ENCODE data around the gene ZNF708.
A peak's percentile ranks its signal among the peaks of the same experiment; 100 is the strongest.
"Not testable (repeated sequence)": the region's sequence is repeated elsewhere in the genome, so short reads cannot be mapped to it uniquely, and the experiment has no call there.

ZNF708 gene

DNA sequence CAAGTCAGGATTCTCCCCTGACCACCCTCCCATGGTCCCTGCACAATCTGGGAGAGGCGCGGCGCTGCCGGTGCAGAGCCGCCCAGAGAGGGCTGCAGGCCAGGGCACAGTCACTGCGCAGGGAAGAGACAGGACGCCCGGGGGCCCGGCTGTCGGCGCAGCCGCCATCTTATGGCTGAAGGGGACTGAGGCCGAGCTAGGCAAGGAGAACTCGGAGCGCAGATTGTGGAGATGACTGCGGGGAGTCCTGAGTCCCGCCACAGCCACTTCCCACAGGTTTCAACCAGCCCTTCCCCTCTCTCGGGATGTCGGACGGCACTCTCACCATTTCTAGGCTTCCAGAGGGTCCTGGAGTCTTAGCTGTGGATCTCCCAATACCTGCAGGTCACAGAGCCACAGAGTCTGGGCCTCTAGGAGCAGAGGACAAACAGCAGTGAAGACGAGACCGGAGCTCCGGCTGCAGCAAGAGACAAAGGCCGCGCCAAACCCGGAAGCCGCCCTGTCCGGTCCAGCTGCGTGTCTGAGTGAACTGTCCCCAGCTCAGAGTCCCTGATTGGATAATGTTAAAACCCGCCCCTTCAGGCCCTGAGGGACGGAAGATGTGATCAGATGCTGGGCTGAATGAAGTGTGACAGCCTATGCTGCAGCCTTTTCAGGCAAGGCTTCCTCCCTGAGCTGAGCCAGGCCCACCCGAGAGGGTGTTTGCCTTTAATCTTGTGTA lies at the start of gene ZNF708:
Gene ZNF708 (minus strand): TSS at position 526 of the 721 bp plus-strand sequence. CDS start 198 bp downstream, at position 328.
- FAIRE-seq (peak; percentile 94), DNase-seq (ENCODE audit: insufficient read length, low spot score) (peak; percentile 72)

DNA sequence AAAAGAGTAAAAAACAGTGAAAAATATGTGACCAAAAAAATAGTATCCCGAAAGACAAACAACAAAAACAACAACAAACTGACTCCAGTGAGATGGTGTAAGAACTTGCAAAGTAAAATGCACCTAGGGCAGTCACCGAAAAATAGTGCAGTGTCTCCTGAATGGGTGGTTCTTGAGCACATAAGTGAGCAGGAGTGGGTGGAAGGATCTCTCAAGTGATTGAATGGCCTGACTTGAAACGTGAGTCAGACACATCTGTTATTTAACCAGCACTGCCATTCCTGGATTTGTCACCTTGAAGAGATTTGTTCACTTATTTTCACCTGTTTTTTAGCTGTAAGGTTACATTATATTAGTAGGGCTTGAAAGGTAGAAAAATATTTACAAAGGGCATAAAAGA lies 33.1 kb upstream of the ZNF708 start:
- FAIRE-seq (no peak), DNase-seq (ENCODE audit: insufficient read length, low spot score) (no peak)

DNA sequence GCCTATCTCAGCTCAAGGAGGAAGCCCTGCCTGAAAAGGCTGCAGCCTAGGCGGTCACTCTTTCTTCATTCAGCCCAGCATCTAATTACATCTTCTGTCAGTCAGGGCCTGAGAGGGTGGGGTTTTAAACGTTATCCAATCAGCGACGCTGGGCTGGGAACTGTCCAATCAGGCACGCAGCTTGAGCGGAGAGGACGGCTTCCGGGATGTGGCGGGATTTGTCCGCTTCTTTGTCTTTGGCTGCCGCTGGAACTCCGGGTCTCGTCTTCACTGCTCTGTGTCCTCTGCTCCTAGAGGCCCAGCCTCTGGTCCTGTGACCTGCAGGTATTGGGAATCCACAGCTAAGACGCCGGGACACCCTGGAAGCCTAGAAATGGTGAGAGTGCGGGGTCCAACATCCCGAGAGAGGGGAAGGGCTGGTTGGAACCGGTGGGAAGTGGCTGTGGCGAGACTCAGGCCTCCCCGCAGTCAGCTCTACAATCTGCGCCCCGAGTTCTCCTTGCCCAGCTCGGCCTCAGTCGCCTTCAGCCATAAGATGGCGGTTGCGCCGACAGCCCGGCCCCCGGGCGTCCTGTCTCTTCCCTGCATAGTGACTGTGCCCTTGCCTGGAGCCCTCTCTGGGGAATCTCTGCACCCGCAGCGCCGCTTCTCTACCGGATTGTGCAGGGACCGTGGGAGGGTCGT lies 29.7 kb upstream of the ZNF708 start, which contains the start of gene ZNF738:
Gene ZNF738 (plus strand): TSS at position 233 of the 684 bp plus-strand sequence. CDS start 141 bp downstream, at position 374.
- FAIRE-seq (peak; percentile 93), DNase-seq (ENCODE audit: insufficient read length, low spot score) (peak; percentile 57)

DNA sequence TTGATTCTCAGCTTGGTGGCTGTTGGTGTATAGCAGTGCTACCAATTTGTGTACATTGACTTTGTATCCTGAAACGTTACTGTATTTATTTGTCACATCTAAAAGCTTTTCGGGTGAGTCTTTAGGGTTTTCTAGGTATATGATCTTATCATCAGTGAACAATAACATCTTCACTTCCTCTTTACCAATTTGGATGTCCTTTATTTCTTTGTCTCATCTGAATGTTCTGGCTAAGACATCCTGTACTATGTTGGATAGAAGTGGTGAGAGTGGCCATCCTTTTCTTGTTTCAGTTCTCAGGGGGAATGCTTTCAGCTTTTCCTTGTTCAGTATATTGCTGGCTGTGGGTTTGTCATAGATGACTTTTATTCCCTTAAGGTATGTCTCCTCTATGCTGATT lies 23.6 kb upstream of the ZNF708 start:
- FAIRE-seq: no peak
- DNase-seq (ENCODE audit: insufficient read length, low spot score): no peak

DNA sequence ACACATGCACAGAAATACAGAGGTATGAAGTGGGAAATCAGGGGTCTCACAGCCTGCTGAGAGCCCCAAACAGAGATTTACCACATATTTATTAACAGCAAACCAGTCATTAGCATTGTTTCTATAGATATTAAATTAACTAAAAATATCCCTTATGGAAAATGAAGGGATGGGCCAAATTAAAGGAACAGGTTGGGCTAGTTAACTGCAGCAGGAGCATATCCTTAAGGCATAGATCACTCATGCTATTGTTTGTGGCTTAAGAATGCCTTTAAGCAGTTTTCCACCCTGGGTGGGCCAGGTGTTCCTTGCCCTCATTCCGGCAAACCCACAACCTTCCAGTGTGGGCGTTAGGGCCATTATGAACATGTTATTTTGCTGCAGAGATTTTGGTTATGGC lies 15.6 kb upstream of the ZNF708 start:
- DNase-seq (ENCODE audit: insufficient read length, low spot score); FAIRE-seq: not testable (repeated sequence)

DNA sequence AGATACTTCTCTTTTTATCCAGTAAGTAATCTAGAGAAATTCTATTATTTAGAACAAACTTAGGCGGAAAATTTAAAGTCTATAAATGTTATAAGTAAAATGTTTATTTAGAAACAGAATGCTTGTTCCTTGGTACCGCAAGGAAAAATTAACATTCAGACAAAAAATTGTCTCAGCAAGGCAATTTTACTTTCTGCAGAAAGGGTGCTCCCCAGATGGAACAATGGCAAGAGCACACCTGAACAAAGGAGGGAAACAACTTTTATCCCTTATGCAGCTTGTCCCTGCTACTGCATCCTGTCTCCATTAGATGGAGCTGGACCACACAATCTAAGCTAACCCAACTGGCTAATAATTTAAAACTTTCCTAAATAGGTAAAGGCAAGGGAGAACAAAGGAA lies 6.5 kb upstream of the ZNF708 start:
- no peak for FAIRE-seq
- no peak for DNase-seq (ENCODE audit: insufficient read length, low spot score)

DNA sequence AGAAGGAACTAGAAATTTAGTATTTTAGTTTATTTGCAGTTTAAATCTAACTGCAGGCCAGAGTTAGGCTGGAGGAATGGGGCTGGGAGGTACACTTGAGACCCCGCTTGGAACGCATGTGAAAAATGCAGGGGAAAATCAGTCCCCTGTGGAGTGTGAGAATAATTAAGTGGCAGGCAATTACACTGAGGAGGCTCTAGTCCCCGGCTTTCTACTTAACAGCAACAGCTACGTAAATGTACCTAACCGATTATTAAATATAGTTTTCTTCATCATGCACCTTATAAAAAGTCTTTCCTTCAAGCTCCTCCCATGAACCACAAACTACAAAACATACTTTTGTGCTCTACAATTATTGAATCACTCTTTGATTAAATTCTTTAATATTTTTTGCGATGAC lies 804 bp downstream of the ZNF708 start:
- FAIRE-seq (no peak), DNase-seq (ENCODE audit: insufficient read length, low spot score) (peak; percentile 1)

DNA sequence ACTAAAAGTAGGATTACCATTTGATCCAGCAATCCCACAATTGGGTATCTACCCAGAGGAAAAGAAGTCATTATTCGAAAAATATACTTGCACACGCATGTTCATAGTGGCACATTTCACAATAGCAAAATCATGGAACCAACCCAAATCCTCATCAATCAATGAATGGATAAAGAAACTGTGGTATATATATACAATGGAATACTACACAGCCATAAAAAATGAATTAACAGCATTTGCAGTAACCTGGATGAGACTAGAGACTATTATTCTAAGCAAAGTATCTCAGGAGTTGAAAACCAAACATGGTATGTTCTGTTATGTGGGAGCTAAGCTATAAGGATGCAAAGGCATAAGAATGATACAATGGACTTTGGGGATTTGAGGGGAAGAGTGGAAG lies 3.0 kb downstream of the ZNF708 start:
- DNase-seq (ENCODE audit: insufficient read length, low spot score) (no peak), FAIRE-seq (no peak)

DNA sequence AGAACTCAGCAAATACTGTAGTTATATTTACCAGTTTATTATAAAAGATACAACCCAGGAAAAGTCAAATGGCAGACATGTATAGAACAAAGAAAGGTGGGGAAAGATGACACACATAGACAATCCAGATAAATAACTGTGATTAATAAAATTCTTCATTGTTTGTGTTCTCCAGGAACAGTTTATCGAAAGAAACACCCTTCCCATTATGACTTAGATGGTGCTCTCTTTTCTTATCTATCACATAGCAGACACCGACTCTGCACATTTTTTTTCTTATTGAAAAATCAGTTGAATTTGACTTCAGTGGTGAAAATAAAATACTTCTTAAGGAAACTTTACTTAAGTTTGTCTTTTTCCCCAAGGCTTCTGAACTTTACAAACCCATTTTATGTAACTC lies 6.2 kb downstream of the ZNF708 start:
- no peak for FAIRE-seq
- DNase-seq (ENCODE audit: insufficient read length, low spot score): no peak

DNA sequence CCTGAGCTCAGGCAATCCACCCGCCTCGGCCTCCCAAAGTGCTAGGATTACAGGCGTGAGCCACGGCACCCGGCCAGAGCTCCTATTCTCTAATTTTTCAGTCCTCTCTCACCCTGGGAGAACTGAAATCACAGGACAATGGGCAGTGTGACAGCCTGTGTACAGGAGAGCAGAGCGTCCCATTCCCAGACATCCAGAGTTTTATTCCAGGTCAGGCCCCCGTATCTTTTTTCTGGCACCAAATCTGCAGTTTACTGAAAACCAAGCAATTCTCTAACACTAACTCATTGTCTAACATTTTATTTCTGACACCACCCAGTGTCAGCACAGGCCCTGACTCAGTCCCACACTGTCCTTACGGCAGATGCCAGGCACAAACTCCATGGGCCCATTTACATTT lies 6.7 kb downstream of the ZNF708 start:
- no peak for DNase-seq (ENCODE audit: insufficient read length, low spot score)
- no peak for FAIRE-seq

DNA sequence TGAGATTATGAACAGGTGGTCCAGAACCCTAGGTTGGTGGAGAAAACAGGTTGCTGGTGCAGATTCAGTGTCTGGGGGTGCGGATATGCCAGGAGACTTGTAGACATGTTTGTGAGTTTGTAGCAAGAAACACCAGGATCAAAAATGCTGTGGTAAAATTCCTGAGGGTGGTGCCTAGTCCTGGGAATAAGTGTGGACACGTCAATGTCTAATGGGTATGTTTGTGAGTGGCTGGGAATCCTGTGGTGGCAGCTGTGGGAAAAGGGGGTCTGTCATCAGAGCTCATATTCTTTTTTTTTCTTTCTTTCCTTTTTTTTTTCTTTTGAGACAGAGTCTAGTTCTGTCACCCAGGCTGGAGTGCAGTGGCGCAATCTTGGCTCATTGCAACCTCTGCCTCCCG lies 7.2 kb downstream of the ZNF708 start:
- DNase-seq (ENCODE audit: insufficient read length, low spot score) (no peak), FAIRE-seq (no peak)

DNA sequence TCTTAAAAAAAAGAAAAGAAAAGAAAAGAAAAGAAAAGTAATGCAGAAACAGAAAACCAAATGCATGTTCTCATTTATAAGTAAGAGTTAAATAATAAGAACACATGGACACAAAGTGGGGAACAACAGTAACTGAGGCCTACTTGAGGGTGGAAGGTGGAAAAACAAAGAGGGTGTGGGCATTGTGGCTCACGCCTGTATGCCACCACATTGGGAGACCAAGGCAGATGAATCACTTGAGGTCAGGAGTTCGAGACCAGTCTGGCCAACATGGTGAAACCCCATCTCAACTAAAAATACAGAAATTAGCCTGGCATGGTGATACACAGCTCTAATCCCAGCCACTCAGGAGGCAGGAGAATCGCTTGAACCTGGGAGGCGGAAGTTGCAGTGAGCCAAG lies 8.1 kb downstream of the ZNF708 start:
- DNase-seq (ENCODE audit: insufficient read length, low spot score): no peak
- no peak for FAIRE-seq

DNA sequence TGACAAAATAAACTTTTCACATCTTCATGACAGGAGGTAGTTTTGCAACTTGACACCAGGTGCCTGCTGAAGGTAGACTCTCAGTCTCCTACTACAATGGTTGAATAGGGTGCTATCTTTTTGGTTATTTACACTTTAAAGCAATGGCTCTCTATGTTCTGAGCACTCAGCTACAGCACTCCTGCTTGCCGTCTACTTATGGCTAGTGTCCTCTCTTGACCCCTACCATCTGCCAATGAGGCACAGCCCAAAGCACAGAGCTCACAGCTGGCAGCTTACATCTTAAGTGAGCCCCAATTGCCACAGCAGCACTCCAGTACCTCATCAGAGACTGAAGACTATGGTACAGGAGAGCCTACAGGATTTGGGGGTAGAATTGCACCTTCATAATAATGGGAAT lies 11.4 kb downstream of the ZNF708 start:
- no peak for DNase-seq (ENCODE audit: insufficient read length, low spot score)
- FAIRE-seq: no peak

DNA sequence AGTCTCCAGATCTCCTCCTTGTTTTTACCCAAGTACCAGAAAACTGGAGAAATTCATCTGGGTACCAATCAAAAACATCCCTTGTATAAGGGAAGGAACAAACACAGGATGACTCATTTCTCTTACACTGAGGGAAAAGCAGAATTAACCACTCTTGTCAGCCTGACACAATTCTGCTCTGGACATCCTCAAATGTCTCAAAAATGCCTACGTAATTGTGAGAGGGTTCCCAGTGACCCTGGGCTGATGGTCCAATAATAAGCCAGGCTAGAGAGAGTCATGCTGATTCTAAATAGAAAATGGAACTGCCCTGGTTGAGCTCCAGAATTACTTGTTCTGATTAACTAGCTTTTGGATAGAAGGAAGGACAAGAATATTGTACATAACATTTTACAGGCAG lies 14.5 kb downstream of the ZNF708 start:
- no peak for DNase-seq (ENCODE audit: insufficient read length, low spot score)
- FAIRE-seq: no peak

DNA sequence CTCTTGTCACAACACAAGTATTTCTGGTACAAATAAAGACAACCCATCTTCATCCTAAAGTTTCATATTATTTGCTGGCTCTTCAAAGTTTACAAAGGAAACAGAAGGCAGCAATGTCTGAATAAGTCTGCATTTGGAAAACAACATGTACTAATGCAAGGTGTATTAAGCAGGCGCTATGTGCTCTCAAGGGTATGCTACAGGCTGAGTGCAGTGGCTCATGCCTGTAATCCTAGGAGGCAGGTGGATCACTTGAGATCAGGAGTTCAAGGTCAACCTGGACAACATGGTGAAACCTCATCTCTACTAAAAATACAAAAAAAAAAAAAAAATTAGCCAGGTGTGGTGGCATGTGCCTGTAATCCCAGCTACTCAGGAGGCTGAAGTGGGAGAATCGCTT lies 16.4 kb downstream of the ZNF708 start:
- not testable (repeated sequence) for DNase-seq (ENCODE audit: insufficient read length, low spot score); FAIRE-seq

DNA sequence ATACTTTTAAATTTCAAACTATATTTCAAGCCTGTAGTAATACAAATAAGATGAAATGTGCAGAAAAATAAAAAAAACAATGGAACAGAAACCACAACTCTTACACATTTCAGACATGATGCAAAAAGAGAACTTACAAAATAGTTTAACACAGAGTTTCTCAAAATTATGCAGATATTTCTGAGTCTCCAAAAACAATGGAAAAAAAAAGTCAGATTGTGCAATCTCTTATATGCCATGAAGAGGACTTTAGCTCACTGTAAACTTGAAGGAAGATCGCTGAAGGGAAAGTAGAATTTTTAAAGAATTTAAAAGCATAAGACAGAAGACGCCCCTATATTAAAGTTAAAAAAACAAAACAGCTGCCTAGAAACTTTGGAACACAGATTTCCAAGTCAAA lies 20.4 kb downstream of the ZNF708 start:
- FAIRE-seq: no peak

DNA sequence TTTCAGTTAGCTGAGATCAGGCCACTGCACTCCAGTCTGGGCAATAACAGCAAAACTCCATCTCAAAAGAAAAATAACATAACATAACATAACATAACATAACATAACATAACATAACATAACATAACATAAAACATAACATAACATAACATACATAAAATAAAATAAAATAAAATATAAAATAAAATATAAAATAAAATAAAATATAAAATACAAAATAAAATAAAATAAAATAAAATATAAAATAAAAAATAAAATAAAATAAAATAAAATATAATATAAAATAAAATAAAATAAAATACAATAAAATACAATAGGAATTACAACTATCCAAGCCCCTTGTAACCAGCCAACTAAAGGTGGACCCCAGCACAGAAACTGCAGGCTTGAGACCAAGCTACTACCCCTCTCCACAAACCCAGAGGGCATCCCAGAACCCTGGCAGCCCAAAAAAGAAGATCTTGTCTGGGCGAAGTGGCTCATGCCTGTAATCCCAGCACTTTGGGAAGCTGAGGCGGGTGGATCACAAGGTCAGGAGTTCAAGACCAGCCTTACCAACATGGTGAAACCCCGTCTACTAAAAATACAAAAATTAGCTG lies 22.2 kb downstream of the ZNF708 start:
- DNase-seq (ENCODE audit: insufficient read length, low spot score); FAIRE-seq: not testable (repeated sequence)

More for the DNA sequence above, 20.4 kb downstream of the ZNF708 start:
- DNase-seq (ENCODE audit: insufficient read length, low spot score): no peak

DNA sequence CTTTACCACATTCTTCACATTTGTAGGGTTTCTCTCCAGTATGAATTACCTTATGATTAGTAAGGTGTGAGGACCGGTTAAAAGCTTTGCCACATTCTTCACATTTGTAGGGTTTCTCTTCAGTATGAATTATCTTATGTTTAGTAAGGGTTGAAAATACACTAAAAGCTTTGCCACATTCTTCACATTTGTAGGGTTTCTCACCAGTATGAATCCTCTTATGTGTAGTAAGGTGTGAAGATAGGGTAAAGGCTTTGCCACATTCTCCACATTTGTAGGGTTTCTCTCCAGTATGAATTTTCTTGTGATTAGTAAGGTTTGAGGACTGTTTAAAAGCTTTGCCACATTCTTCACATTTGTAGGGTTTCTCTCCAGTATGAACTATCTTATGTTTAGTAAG lies 35.4 kb downstream of the ZNF708 start:
- not testable (repeated sequence) for FAIRE-seq; DNase-seq (ENCODE audit: insufficient read length, low spot score)

DNA sequence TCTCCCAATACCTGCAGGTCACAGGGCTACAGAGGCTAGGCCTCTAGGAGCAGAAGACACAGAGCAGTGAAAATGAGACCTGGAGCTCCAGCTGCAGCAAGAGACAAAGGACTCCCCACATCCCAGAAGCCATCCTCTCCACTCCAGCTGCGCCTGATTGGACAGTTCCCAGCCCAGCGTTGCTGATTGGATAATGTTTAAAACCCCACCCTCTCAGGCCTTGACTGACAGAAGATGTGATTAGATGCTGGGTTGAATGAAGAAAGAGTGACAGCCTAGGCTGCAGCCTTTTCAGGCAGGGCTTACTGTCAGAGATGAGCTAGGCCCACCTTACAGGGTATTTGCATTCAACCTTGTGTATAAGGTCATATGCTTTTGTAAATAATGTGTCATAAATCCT lies 59.4 kb downstream of the ZNF708 start:
- FAIRE-seq (no peak), DNase-seq (ENCODE audit: insufficient read length, low spot score) (no peak)

DNA sequence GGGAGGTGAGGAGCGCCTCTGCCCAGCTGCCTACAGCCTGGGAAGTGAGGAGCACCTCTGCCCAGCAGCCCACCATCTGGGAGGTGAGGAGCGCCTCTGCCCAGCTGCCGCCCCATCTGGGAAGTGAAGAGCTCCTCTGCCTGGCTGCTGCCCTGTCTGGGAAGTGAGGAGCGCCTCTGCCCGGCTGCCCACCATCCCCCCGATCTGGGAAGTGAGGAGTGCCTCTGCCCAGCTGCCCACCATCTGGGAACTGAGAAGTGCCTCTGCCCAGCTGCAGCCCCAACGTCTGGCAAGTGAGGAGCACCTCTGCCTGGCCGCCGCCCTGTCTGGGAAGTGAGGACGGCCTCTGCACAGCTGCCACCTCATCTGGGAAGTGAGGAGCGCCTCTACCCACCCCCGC lies 64.3 kb downstream of the ZNF708 start:
- FAIRE-seq (no peak), DNase-seq (ENCODE audit: insufficient read length, low spot score) (no peak)

DNA sequence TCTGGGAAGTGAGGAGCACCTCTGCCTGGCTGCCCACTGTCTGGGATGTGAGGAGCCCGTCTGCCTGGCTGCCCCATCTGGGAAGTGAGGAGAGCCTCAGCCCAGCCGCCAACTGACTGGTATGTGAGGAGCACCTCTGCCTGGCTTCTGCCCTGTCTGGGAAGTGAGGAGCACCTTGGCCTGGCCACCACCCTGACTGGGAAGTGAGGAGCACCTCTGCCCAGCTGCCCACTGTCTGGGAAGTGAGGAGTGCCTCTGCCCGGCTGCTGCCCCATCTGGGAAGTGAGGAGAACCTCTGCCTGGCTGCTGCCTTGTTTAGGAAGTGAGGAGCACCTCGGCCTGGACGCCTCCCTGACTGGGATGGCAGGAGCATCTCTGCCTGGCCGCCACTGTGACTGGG lies 64.8 kb downstream of the ZNF708 start:
- FAIRE-seq: no peak
- DNase-seq (ENCODE audit: insufficient read length, low spot score): no peak

Measured in GM19239 (cell line).